Measurements from ENCODE around the gene CBX8.

Gene CBX8

GRCh38 chr17:79791735-79792161 lies 5.1 kb downstream of the CBX8 start:
- Mint-ChIP-seq H3K27ac (no peak overlapping the region), H3K4me1 (ENCODE audit: low read depth) (peaks cover 32% of the 10 kb centered on the region)

DNA sequence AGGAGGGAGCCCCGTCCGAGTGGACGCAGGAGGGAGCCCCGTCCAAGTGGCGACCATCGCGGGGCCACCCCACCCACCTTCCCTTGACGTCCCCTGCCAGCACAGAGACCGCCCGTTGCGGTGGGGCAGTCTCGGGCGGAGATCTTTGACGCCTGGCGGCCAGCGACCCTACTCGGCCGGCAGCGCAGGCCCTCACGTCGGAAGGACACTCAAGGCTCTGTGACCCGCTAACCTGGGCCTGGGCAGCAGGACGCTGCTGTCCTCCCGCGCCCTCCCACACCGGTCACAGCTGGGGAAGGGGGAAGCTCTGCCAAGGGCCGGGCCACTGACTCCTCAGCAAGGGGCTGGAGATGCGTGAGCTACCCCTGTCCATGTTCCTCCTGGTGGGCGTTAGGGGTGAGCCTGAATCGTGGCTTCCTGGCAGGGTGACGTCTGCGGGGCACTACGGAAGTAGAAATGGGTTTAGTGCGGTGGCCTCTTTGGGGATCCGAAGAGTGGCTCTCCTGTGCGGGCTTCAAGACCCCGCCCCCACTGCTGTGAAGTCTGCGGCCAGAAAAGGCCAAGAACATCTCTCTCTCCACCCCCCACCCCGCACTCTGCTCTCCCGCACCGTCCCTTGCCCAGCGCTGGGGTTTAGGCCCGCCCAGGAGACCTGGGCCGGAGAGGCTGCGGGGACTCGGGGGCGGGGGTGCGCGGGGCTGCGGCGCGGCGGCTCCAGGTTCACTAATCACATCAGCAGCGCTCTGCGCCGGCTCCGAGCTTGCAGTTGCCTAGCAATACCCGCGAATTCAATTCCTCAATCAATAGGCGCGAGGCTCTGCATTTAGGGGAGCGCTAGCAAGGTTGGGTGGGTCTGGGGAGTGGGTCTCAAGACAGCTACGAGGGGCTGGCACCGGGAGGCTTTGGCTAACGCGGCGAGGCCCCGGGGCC lies 5.8 kb downstream of the CBX8 start:
- H3K27me3 Mint-ChIP-seq, result peaks cover 82% of the 10 kb centered on the region
- intact Hi-C loops (cut with micrococcal nuclease), result loop anchor here (2.0 to 5.0 kb wide), 2 partner anchors 180 to 201 kb away; no protein-coding TSS in a partner anchor
- no peaks in the 10 kb centered on the region for H3K9me3 Mint-ChIP-seq
- H3K4me3 Mint-ChIP-seq, result no peak overlapping the region
- H3K4me1 Mint-ChIP-seq (ENCODE audit: low read depth), result peaks cover 28% of the 10 kb centered on the region
- peaks cover 26% of the 10 kb centered on the region for H3K36me3 Mint-ChIP-seq (ENCODE audit: low read depth)
- no peak overlapping the region for H3K27ac Mint-ChIP-seq

More at GRCh38 chr17:79791735-79792161, 5.1 kb downstream of the CBX8 start:
- peaks cover 75% of the 10 kb centered on the region for H3K27me3 Mint-ChIP-seq
- peaks cover 26% of the 10 kb centered on the region for H3K36me3 Mint-ChIP-seq (ENCODE audit: low read depth)
- no peak overlapping the region for H3K4me3 Mint-ChIP-seq
- no peaks in the 10 kb centered on the region for H3K9me3 Mint-ChIP-seq
- intact Hi-C loops (cut with micrococcal nuclease), result loop anchor here (2.0 to 5.0 kb wide), 2 partner anchors 179 to 201 kb away; no protein-coding TSS in a partner anchor

DNA sequence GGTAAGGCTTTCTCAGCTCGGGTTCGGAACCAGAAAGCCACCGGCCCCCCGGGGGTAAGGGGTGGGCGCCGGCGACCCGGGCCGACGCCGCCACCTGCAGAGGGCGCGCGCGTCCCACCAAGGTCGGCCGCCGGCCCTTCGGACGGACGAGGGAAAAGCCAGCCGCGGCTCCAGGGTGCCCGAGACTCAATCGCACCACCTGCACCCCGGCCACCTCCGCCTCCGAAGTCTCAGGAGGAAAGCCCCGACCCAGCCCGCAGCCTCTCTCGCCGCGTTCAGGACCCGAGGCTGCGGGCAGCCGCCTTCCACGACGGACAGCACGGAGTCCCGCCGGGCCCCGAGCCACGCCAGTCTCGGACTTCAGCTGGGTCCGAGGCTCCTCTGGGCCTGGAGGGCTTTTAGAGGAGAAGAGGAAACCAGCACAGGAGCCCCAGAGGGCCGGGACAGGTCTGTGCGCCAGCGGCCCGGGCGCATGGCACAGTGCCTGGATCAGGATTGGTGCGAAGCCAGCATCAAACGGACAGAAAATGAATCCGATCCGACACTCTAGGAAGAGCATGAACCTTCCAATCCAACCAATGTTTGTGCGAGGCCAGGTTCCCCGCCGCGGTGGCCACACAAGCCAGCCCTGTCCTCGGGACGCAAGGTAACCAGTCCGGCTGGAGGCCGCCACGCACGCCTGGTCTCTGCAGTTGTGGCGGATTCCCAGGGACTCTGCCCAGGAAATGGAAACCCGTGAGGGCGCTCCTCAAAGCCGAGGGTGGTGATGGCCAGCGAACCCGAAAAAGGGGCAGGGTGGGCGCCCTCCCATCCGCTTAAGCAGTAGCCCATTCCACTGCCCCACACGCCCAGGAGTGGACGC lies 6.7 kb downstream of the CBX8 start:
- no peak overlapping the region for H3K27ac Mint-ChIP-seq
- H3K27me3 Mint-ChIP-seq, result peaks cover 89% of the 10 kb centered on the region
- H3K4me3 Mint-ChIP-seq, result peak overlapping the region; percentile 20
- peaks cover 18% of the 10 kb centered on the region for H3K36me3 Mint-ChIP-seq (ENCODE audit: low read depth)
- peaks cover 21% of the 10 kb centered on the region for H3K4me1 Mint-ChIP-seq (ENCODE audit: low read depth)
- intact Hi-C loops (cut with micrococcal nuclease), result loop anchor here (2.0 to 5.0 kb wide), 3 partner anchors 127 to 202 kb away; no protein-coding TSS in a partner anchor
- no peaks in the 10 kb centered on the region for H3K9me3 Mint-ChIP-seq

- no peak overlapping the region for H3K4me3 Mint-ChIP-seq
- intact Hi-C loops (cut with micrococcal nuclease), result loop anchor here (5.0 kb wide), 1 partner anchor 128 kb away; no protein-coding TSS in a partner anchor
- peaks cover 9% of the 10 kb centered on the region for H3K36me3 Mint-ChIP-seq (ENCODE audit: low read depth)
- H3K4me1 Mint-ChIP-seq (ENCODE audit: low read depth), result peaks cover 21% of the 10 kb centered on the region
- no peaks in the 10 kb centered on the region for H3K9me3 Mint-ChIP-seq
- H3K27ac Mint-ChIP-seq, result no peak overlapping the region
- peaks cover 85% of the 10 kb centered on the region for H3K27me3 Mint-ChIP-seq
These were observed 7.6 kb downstream of the CBX8 start for GRCh38 chr17:79788989-79789942.

GRCh38 chr17:79788455-79788854 lies 8.4 kb downstream of the CBX8 start:
- no peaks in the 10 kb centered on the region for H3K9me3 Mint-ChIP-seq
- H3K4me3 Mint-ChIP-seq, result no peak overlapping the region
- H3K36me3 Mint-ChIP-seq (ENCODE audit: low read depth), result peaks cover under 1% of the 10 kb centered on the region
- no peak overlapping the region for H3K27ac Mint-ChIP-seq
- peaks cover 25% of the 10 kb centered on the region for H3K4me1 Mint-ChIP-seq (ENCODE audit: low read depth)
- intact Hi-C loops (cut with micrococcal nuclease), result loop anchor here (5.0 kb wide), 1 partner anchor 129 kb away; no protein-coding TSS in a partner anchor
- H3K27me3 Mint-ChIP-seq, result peaks cover 79% of the 10 kb centered on the region

- intact Hi-C loops (cut with micrococcal nuclease), result loop anchor here (5.0 kb wide), 1 partner anchor 130 kb away; no protein-coding TSS in a partner anchor
These were observed 9.8 kb downstream of the CBX8 start for GRCh38 chr17:79786930-79787643.

GRCh38 chr17:79785900-79786810 lies 10.7 kb downstream of the CBX8 start:
- Mint-ChIP-seq H3K4me1 (ENCODE audit: low read depth) (peaks cover 35% of the 10 kb centered on the region), H3K4me3 (no peak overlapping the region), H3K36me3 (ENCODE audit: low read depth) (no peaks in the 10 kb centered on the region), H3K27me3 (peaks cover 77% of the 10 kb centered on the region), H3K9me3 (no peaks in the 10 kb centered on the region), H3K27ac (no peak overlapping the region)
- intact Hi-C loops (cut with micrococcal nuclease), result loop anchor here (5.0 kb wide), 1 partner anchor 131 kb away; no protein-coding TSS in a partner anchor

More at GRCh38 chr17:79786930-79787643, 9.8 kb downstream of the CBX8 start:
- peaks cover 77% of the 10 kb centered on the region for H3K27me3 Mint-ChIP-seq
- no peaks in the 10 kb centered on the region for H3K36me3 Mint-ChIP-seq (ENCODE audit: low read depth)
- H3K4me3 Mint-ChIP-seq, result no peak overlapping the region
- no peaks in the 10 kb centered on the region for H3K9me3 Mint-ChIP-seq
- H3K4me1 Mint-ChIP-seq (ENCODE audit: low read depth), result peaks cover 34% of the 10 kb centered on the region
- no peak overlapping the region for H3K27ac Mint-ChIP-seq

DNA sequence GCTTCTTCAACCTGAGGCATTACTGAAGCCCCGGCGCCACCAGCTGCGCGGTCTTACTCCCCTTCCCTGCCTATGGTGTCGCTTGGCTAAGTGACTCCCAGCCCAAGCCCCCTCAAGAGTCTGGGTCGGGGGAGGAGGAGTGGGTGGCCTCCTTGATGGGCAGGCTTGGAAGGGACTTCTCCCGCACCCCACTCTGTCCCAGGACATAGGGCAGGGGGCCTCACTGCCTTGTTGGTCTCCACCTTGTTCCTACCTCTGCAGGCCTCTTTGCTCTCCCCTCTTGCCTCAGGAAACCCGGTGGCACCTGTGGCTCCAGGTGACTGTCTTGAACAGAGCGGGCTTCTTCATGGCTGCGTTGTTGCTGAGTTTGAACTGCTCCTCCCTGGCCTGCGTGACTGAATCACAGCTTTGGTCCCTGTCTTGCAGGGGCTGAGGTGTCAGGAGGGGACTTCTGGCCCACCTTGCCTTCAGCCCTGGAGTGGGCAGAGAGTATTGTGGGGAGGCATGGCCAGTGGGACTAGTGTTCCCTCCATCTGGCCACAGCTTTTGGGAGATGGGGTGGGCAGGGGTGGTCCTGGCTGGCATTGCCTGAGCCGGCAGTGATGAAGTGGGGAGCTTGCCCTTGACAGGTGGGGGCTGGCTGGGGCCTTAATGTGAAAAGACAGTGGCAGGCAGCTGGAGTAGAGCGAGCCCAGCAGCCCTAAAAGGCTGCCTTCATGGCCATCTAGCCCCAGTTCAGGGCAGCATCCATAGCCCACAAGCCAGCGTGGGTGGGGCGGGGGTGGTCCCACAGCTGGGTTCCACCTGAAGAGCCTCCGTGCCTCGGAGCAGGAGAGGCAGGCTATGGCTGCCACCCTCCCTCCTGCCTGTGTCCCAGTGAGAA lies 11.6 kb downstream of the CBX8 start:
- no peaks in the 10 kb centered on the region for H3K9me3 Mint-ChIP-seq
- H3K36me3 Mint-ChIP-seq (ENCODE audit: low read depth), result no peaks in the 10 kb centered on the region
- H3K27ac Mint-ChIP-seq, result no peak overlapping the region
- no peak overlapping the region for H3K4me3 Mint-ChIP-seq
- H3K27me3 Mint-ChIP-seq, result peaks cover 77% of the 10 kb centered on the region
- intact Hi-C loops (cut with micrococcal nuclease), result loop anchor here (5.0 kb wide), 1 partner anchor 132 kb away; no protein-coding TSS in a partner anchor
- peaks cover 26% of the 10 kb centered on the region for H3K4me1 Mint-ChIP-seq (ENCODE audit: low read depth)

DNA sequence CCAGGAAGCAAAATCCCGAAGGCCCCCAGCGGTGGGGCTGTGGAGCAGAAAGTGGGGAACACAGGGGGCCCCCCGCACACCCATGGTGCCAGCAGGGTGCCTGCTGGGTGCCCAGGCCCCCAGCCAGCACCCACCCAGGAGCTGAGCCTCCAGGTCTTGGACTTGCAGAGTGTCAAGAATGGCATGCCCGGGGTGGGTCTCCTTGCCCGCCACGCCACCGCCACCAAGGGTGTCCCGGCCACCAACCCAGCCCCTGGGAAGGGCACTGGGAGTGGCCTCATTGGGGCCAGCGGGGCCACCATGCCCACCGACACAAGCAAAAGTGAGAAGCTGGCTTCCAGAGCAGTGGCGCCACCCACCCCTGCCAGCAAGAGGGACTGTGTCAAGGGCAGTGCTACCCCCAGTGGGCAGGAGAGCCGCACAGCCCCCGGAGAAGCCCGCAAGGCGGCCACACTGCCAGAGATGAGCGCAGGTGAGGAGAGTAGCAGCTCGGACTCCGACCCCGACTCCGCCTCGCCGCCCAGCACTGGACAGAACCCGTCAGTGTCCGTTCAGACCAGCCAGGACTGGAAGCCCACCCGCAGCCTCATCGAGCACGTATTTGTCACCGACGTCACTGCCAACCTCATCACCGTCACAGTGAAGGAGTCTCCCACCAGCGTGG lies 12.4 kb downstream of the CBX8 start:
- no peak overlapping the region for H3K4me3 Mint-ChIP-seq
- intact Hi-C loops (cut with micrococcal nuclease), result loop anchor here (5.0 kb wide), 1 partner anchor 133 kb away; no protein-coding TSS in a partner anchor
- H3K27me3 Mint-ChIP-seq, result peaks cover 77% of the 10 kb centered on the region
- no peaks in the 10 kb centered on the region for H3K9me3 Mint-ChIP-seq
- no peak overlapping the region for H3K27ac Mint-ChIP-seq
- H3K36me3 Mint-ChIP-seq (ENCODE audit: low read depth), result no peaks in the 10 kb centered on the region
- H3K4me1 Mint-ChIP-seq (ENCODE audit: low read depth), result peaks cover 23% of the 10 kb centered on the region

GRCh38 chr17:79783891-79784290 lies 13.0 kb downstream of the CBX8 start:
- intact Hi-C loops (cut with micrococcal nuclease), result no loop called here
- Mint-ChIP-seq H3K4me1 (ENCODE audit: low read depth) (peaks cover 26% of the 10 kb centered on the region), H3K36me3 (ENCODE audit: low read depth) (no peaks in the 10 kb centered on the region), H3K4me3 (no peak overlapping the region), H3K27ac (no peak overlapping the region), H3K9me3 (no peaks in the 10 kb centered on the region), H3K27me3 (peaks cover 77% of the 10 kb centered on the region)
